WI38 (cell line): ENCODE data around the gene AGAP1.

Experiments
- H3K4me3 ChIP-seq: 2 replicates; pipeline ENCODE4 v1.5.1; 2011; ENCODE audit warnings: low read depth, mild to moderate bottlenecking, control low read depth, low read length
- CTCF ChIP-seq: IDR thresholded peaks from 2 replicates; pipeline ENCODE4 v1.5.1; 2012; ENCODE audit warnings: low read depth, mild to moderate bottlenecking, control low read depth, low read length

The AGAP1 gene

GRCh38 chr2:236051806-236052205 lies 558.0 kb downstream of the AGAP1 start:
- TF ChIP-seq CTCF: no peak
- H3K4me3 ChIP-seq: no peak overlapping the region

GRCh38 chr2:236052206-236052605 lies 558.4 kb downstream of the AGAP1 start:
- TF ChIP-seq CTCF: no peak
- H3K4me3 ChIP-seq: no peak overlapping the region

- TF ChIP-seq CTCF: no peak
- H3K4me3 ChIP-seq: no peak overlapping the region
Observed at GRCh38 chr2:236052926-236053821, 559.3 kb downstream of the AGAP1 start.

- TF ChIP-seq CTCF: no peak
- no peak overlapping the region for H3K4me3 ChIP-seq
Observed at GRCh38 chr2:236054125-236054524, 560.3 kb downstream of the AGAP1 start.

- no peak overlapping the region for H3K4me3 ChIP-seq
- TF ChIP-seq CTCF: no peak
Observed at GRCh38 chr2:236054621-236055305, 560.9 kb downstream of the AGAP1 start.

GRCh38 chr2:236055471-236055870 lies 561.6 kb downstream of the AGAP1 start:
- no peak for TF ChIP-seq CTCF

GRCh38 chr2:236056141-236056540 lies 562.3 kb downstream of the AGAP1 start:
- no peak for TF ChIP-seq CTCF
- H3K4me3 ChIP-seq: no peak overlapping the region

More at GRCh38 chr2:236055471-236055870, 561.6 kb downstream of the AGAP1 start:
- H3K4me3 ChIP-seq: no peak overlapping the region
